Stomach (tissue), 4 donors: ENCODE measurements around the gene LMO2.

Source experiments
- POLR2AphosphoS5 ChIP-seq, 3 donors: sonication (generic); formaldehyde crosslinking; IDR thresholded peaks; one replicate each; pipeline ENCODE4 v1.6.1; 2016; ENCODE audit warnings: antibody characterized with exemption in 3 of 3
- TF ChIP-seq, protein P1 (sequence below), 7 experiments: fragments of 450-650 bp in 4 of 7; fragments of 200-600 bp in 3 of 7; sonication (generic) in 3 of 7; IDR thresholded peaks; one replicate each; pipeline ENCODE4 v1.5.1; 2016 to 2019; ENCODE audit warnings: antibody characterized with exemption in 7 of 7, control low read depth in 2 of 7, mild to moderate bottlenecking in 1 of 7

DNA sequence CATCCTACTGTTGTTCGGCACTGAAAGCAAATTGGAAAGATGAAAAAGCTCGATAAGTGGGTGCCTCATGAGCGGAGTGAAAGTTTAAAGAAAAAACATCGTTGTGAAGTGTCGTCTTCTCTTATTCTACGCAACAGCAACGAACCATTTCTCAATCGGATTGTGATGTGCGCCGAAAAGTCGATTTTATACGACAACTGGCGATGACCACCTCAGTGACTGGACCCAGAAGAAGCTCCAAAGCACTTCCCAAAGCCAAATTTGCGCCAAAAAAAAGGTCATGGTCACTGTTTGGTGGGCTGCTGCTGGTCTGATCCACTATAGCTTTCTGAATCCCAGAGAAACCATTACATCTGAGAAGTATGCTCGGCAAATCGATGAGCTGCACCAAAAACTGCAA, 59.2 kb downstream of the LMO2 start:
- TF ChIP-seq, protein P1, sequence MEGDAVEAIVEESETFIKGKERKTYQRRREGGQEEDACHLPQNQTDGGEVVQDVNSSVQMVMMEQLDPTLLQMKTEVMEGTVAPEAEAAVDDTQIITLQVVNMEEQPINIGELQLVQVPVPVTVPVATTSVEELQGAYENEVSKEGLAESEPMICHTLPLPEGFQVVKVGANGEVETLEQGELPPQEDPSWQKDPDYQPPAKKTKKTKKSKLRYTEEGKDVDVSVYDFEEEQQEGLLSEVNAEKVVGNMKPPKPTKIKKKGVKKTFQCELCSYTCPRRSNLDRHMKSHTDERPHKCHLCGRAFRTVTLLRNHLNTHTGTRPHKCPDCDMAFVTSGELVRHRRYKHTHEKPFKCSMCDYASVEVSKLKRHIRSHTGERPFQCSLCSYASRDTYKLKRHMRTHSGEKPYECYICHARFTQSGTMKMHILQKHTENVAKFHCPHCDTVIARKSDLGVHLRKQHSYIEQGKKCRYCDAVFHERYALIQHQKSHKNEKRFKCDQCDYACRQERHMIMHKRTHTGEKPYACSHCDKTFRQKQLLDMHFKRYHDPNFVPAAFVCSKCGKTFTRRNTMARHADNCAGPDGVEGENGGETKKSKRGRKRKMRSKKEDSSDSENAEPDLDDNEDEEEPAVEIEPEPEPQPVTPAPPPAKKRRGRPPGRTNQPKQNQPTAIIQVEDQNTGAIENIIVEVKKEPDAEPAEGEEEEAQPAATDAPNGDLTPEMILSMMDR (IDR thresholded peaks at IDR 0.05) = no peak
- TF ChIP-seq POLR2AphosphoS5 (IDR thresholded peaks at IDR 0.05) = no peak
